Heart left ventricle (tissue), 16 donors: Measurements from ENCODE around the gene ECHS1. TPM values are rescaled to one million over a fixed set of nuclear protein-coding genes. Genes with fewer than 3 reads are reported as not detected.

Experiments
- ATAC-seq, 4 donors: fragments of 200-7000 bp; cut with Tn5 transposase; one replicate each; pipeline ENCODE4 v1.9.1; 2020 to 2022; ENCODE audit warnings: moderate library complexity in 4 of 4, mild to moderate bottlenecking in 3 of 4, moderate number of reproducible peaks in 1 of 4
- DNase-seq, 5 donors: peaks; one replicate each; pipeline ENCODE4 v3.0.0-alpha.2; 2020
- H3K27ac ChIP-seq, 12 donors: fragments of 200-600 bp; sonication (generic) in 4 of 12; one replicate each; pipeline versions ENCODE4 v1.5.0 to v1.8.0; 2016 to 2022; ENCODE audit warnings: mild to moderate bottlenecking in 2 of 12
- H3K27me3 ChIP-seq, 9 donors: fragments of 200-600 bp; sonication (generic) in 2 of 9; one replicate each; pipeline versions ENCODE4 v1.5.1 to v1.8.0; 2016 to 2022; ENCODE audit warnings: mild to moderate bottlenecking in 3 of 9
- H3K36me3 ChIP-seq, 9 donors: fragments of 200-600 bp; sonication (generic) in 2 of 9; one replicate each; pipeline versions ENCODE4 v1.5.0 to v1.8.0; 2018 to 2022; ENCODE audit warnings: mild to moderate bottlenecking in 2 of 9
- H3K4me1 ChIP-seq, 12 donors: fragments of 200-600 bp; sonication (generic) in 4 of 12; one replicate each; pipeline versions ENCODE4 v1.5.0 to v1.8.0; 2016 to 2022; ENCODE audit warnings: mild to moderate bottlenecking in 3 of 12
- H3K4me3 ChIP-seq, 12 donors: fragments of 200-600 bp; sonication (generic) in 4 of 12; one replicate each; pipeline versions ENCODE4 v1.5.0 to v1.8.0; 2017 to 2022; ENCODE audit warnings: mild to moderate bottlenecking in 9 of 12, moderate library complexity in 4 of 12
- H3K9me3 ChIP-seq, 12 donors: fragments of 200-600 bp; sonication (generic) in 4 of 12; one replicate each; pipeline versions ENCODE4 v1.5.0 to v1.8.0; 2016 to 2022; ENCODE audit warnings: mild to moderate bottlenecking in 1 of 12
- CTCF ChIP-seq, 12 donors: fragments of 200-600 bp; sonication (generic) in 4 of 12; IDR thresholded peaks; one replicate each; pipeline versions ENCODE4 v1.5.0 to v1.8.0; 2018 to 2022; ENCODE audit warnings: antibody characterized with exemption in 12 of 12, mild to moderate bottlenecking in 5 of 12
- POLR2A ChIP-seq, 2 donors: fragments of 450-650 bp; IDR thresholded peaks; one replicate each; pipeline ENCODE4 v1.6.1; 2017; ENCODE audit warnings: antibody characterized with exemption in 2 of 2, mild to moderate bottlenecking in 2 of 2, moderate library complexity in 2 of 2
- WGBS, 4 donors: extraction: QIAGEN DNeasy Blood & Tissue Kit in 2 of 4; methylation state at CpG; one replicate each; pipeline versions ENCODE4 v1.1.5 to v1.1.7; 2013 to 2018; 5-methylcytosine and 5-hydroxymethylcytosine counted together
- intact Hi-C, 10 donors: fragments of 100-400 bp; cut with DNase I; formaldehyde crosslinking; loops; one replicate each; pipeline versions ENCODE4 v1.11.1 to v1.14.2; 2022
- polyA plus RNA-seq, 2 donors: library from polyadenylated mRNA; stranded (reverse); fragments of 200-250 nt; gene quantifications; one replicate each; pipeline ENCODE4 v1.2.3, GENCODE V29; 2013
- total RNA-seq, 9 donors: library from RNA; depleted of rRNA in 2 of 9; stranded (reverse); fragments of >200 nt in 2 of 9; fragmentation: NEBNext Ultra II Directional in 3 of 9; extraction: Animal tissue kit (Norgen Biotek cat#: 25700) in 3 of 9; gene quantifications; one replicate each; pipeline versions ENCODE4 v1.1.0 to v1.2.4, GENCODE V29; 2016 to 2023
- donor health status: ischemic (EF 13 %, LVEDD 7.1; RV severe dilation, severe dysfunction).
- donor health status: healthy with polysubstance abuse.
- donor health status: DM: no; HTN: yes; CAD: no.
- donor health status: DM: no; HTN: no; CAD: no.
- donor health status: ischemic (EF 25% LVEDD 6.9; RV normal size, moderate dysfunction).
- donor health status: ischemic (EF 25% LVEDD 5.7; RV mildly dilated, moderate dysfunction).
- donor health status: healthy.
- donor health status: DM: yes; HTN: yes; CAD: no.
- donor health status: ischemic (EF 35%, LVEDD 5.7; RV mildly dilated, moderate dysfunction).
- donor health status: nonischemic (EF 11% LVEDD 7.7; RV severe dilation, severe dysfunction).
- donor health status: DM: yes; HTN: yes; CAD: no.
- donor health status: PGD.
- donor health status: ischemic (EF 29% LVEDD 5.4; RV normal size, mild dysfunction).
- donor health status: nonischemic (EF 23%, LVEDD 6.1; RV moderate dilation, normal function).

ECHS1 gene
- total and polyA plus RNA-seq, 11 donors, result 132 to 303 (median 201) TPM

DNA sequence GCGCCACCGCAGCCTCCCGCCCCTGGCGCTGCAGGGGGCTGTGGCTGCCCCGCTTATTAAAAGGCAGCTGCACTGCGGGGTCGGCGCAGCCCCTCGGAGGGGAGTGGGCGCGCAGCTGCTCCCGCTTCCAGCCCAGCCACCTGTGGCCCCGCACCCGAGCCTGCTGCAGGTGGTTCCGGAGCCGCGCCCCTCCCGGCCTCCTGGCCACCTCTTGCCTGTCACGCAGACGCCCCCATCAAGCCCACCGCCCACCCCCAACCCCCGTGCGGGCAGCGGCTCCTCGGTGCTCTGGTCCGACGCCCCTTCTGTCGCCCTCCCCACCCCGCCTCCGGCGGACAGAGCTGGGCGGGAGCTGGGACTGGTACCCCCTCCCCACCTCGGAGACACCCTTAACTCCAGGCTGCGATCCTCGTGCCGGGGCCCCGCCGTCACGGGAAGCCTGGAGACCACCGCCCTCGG lies 37.0 kb downstream of the ECHS1 start:
- no peaks in the 10 kb centered on the region for H3K9me3 ChIP-seq
- WGBS, 4 donors, result 8 to 17% (median 12%) methylated on average over 6 to 41 of the region's 41 CpGs
- peaks cover 5 to 25% (median 18%) of the 10 kb centered on the region in 12 donors for H3K4me1 ChIP-seq
- no peak for DNase-seq
- intact Hi-C loops, result loop anchor here in 1 of 10 donors (10.0 kb wide), 1 partner anchor 179 kb away; no protein-coding TSS in a partner anchor
- peaks cover 32 to 71% (median 43%) of the 10 kb centered on the region in 9 donors for H3K27me3 ChIP-seq
- H3K36me3 ChIP-seq, result no peaks in the 10 kb centered on the region
- TF ChIP-seq CTCF (IDR thresholded peaks at IDR 0.05) (no peak), POLR2A (IDR thresholded peaks at IDR 0.05) (no peak)
- no peak overlapping the region for H3K27ac ChIP-seq
- no peak for ATAC-seq
- peak overlapping the region in 11 of 12 donors; percentile 5 to 50 (median 42) for H3K4me3 ChIP-seq

GRCh38 chr10:133335246-133336117 lies 37.7 kb downstream of the ECHS1 start:
- Histone ChIP-seq H3K4me1 (peaks cover 5 to 25% (median 18%) of the 10 kb centered on the region in 12 donors), H3K9me3 (no peaks in the 10 kb centered on the region), H3K27ac (no peak overlapping the region), H3K4me3 (peak overlapping the region; percentile 5 to 50 (median 41)), H3K36me3 (no peaks in the 10 kb centered on the region), H3K27me3 (peaks cover 32 to 77% (median 48%) of the 10 kb centered on the region in 9 donors)
- ATAC-seq (peak in 1 of 4 donors; percentile 27), DNase-seq (peak in 3 of 5 donors; percentile 57 to 63 (median 61))
- WGBS, 4 donors, result 2 to 6% (median 4%) methylated on average over 25 to 75 of the region's 75 CpGs
- TF ChIP-seq CTCF (IDR thresholded peaks at IDR 0.05), result no peak
- no peak for TF ChIP-seq POLR2A (IDR thresholded peaks at IDR 0.05)
- intact Hi-C loops, result loop anchor here in 1 of 10 donors (10.0 kb wide), 1 partner anchor 179 kb away; no protein-coding TSS in a partner anchor

- Histone ChIP-seq H3K9me3 (no peaks in the 10 kb centered on the region), H3K36me3 (no peaks in the 10 kb centered on the region), H3K27ac (no peak overlapping the region), H3K27me3 (peaks cover 33 to 77% (median 50%) of the 10 kb centered on the region in 9 donors), H3K4me3 (peak overlapping the region; percentile 3 to 50 (median 41)), H3K4me1 (peaks cover 5 to 29% (median 19%) of the 10 kb centered on the region in 12 donors)
- 16 to 25% (median 19%) methylated on average over 35 to 51 of the region's 51 CpGs for WGBS, 4 donors
- intact Hi-C loops, result loop anchor here in 1 of 10 donors (10.0 kb wide), 1 partner anchor 180 kb away; no protein-coding TSS in a partner anchor
- TF ChIP-seq CTCF (IDR thresholded peaks at IDR 0.05), result no peak
- TF ChIP-seq POLR2A (IDR thresholded peaks at IDR 0.05), result no peak
- ATAC-seq (peak in 2 of 4 donors; percentile 27 to 37), DNase-seq (peak in 1 of 5 donors; percentile 27)
These were observed 38.5 kb downstream of the ECHS1 start for GRCh38 chr10:133334503-133335245.
